K562 (cell line): ENCODE data around the gene SYMPK. TPM values are rescaled to one million over a fixed set of nuclear protein-coding genes. Genes with fewer than 3 reads are reported as not detected.

Experiments
- CREB1 ChIP-seq, 2 experiments: sonication (generic) in 1 of 2; formaldehyde crosslinking in 1 of 2; IDR thresholded peaks; 2 replicates each; pipeline versions ENCODE4 v1.6.1 to v1.8.0; 2012 to 2022; ENCODE audit warnings: inconsistent platforms in 1 of 2, mild to moderate bottlenecking in 1 of 2, missing genetic modification reagents in 1 of 2, moderate library complexity in 1 of 2
- DNMT1 ChIP-seq: fragments of 450-650 bp; IDR thresholded peaks from 2 replicates; pipeline ENCODE4 v1.6.1; 2016; ENCODE audit warnings: antibody characterized with exemption, mild to moderate bottlenecking
- E2F5 ChIP-seq: sonication (generic); formaldehyde crosslinking; IDR thresholded peaks from 2 replicates; pipeline ENCODE4 v1.8.0; 2022; ENCODE audit warnings: mild to moderate bottlenecking, missing genetic modification reagents
- GTF3C2 ChIP-seq: IDR thresholded peaks from 3 replicates; pipeline ENCODE4 v1.6.1; 2011; ENCODE audit warnings: borderline replicate concordance, mild to moderate bottlenecking, moderate library complexity; ENCODE audit not compliant: insufficient read length; ENCODE audit errors: extremely low read depth
- NCOR1 ChIP-seq: fragments of 450-650 bp; IDR thresholded peaks from 2 replicates; pipeline ENCODE4 v1.6.1; 2016; ENCODE audit warnings: mild to moderate bottlenecking, moderate library complexity
- NRF1 ChIP-seq, 2 experiments: fragments of 450-650 bp; IDR thresholded peaks in 1 of 2; conservative IDR thresholded peaks in 1 of 2; 2 replicates each; pipeline ENCODE4 v1.6.1; 2014; ENCODE audit warnings: mild to moderate bottlenecking in 2 of 2
- POLR2A ChIP-seq: fragments of 450-650 bp; conservative IDR thresholded peaks from 2 replicates; pipeline ENCODE4 v1.6.1; 2016
- POLR2AphosphoS2 ChIP-seq: IDR thresholded peaks from 2 replicates; pipeline ENCODE4 v1.6.1; 2012; ENCODE audit warnings: low read length, improper control_type of control experiment
- POU5F1 ChIP-seq: fragments of 150-350 bp; IDR thresholded peaks from 2 replicates; pipeline ENCODE4 v1.6.1; 2014; ENCODE audit warnings: borderline replicate concordance, low read length, low read depth, mild to moderate bottlenecking; ENCODE audit not compliant: partially characterized antibody
- RHOXF2B ChIP-seq: fragments of 250-450 bp; sonication (Bioruptor Pico); conservative IDR thresholded peaks from 2 replicates; pipeline ENCODE4 v1.5.1; 2021
- SMARCE1 ChIP-seq: fragments of 450-650 bp; IDR thresholded peaks from 2 replicates; pipeline ENCODE4 v1.7.1; 2016; ENCODE audit warnings: mild to moderate bottlenecking
- THAP12 ChIP-seq: fragments of 250-450 bp; sonication (Bioruptor Pico); IDR thresholded peaks from 2 replicates; pipeline ENCODE4 v1.9.0; 2021; ENCODE audit warnings: mild to moderate bottlenecking, inconsistent platforms
- UBTF ChIP-seq, 2 experiments: IDR thresholded peaks; 2 replicates each; pipeline ENCODE4 v1.6.1; 2012; ENCODE audit warnings: improper control_type of control experiment in 2 of 2, low read depth in 2 of 2, low read length in 2 of 2, borderline replicate concordance in 1 of 2
- ZBTB34 ChIP-seq: fragments of 250-450 bp; sonication (Bioruptor Pico); IDR thresholded peaks from 2 replicates; pipeline ENCODE4 v1.8.0; 2021; ENCODE audit warnings: mild to moderate bottlenecking, moderate library complexity
- ZKSCAN8 ChIP-seq: fragments of 200-800 bp; sonication (Bioruptor generic); IDR thresholded peaks from 2 replicates; pipeline ENCODE4 v1.6.1; 2016; ENCODE audit warnings: missing genetic modification characterization, missing compliant biosample characterization
- ZNF274 ChIP-seq: IDR thresholded peaks from 2 replicates; pipeline ENCODE4 v1.6.1; 2011; ENCODE audit warnings: low read depth, mild to moderate bottlenecking, low read length, moderate library complexity, borderline replicate concordance
- polyA plus RNA-seq, 8 experiments: library from polyadenylated mRNA; depleted of rRNA in 4 of 8; stranded (reverse) in 5 of 8; unstranded in 3 of 8; fragments of >200 nt; fragmentation: Nextera tagmentation in 2 of 8; fragmentation: Illumina TruSeq in 1 of 8; extraction: Ambion mirVana in 2 of 8; extraction: Trizol in 1 of 8; gene quantifications; 2 replicates each; pipeline versions ENCODE4 v1.2.1 to v1.2.3, GENCODE V29; 2011 to 2014; ENCODE audit warnings: inconsistent platforms in 1 of 8, missing spikeins in 1 of 8
- total RNA-seq, 7 experiments: library from RNA; depleted of rRNA in 6 of 7; stranded (reverse); fragments of >200 nt in 6 of 7; fragmentation: Illumina TruSeq in 2 of 7; extraction: Trizol in 2 of 7; gene quantifications; 2 replicates each; pipeline versions ENCODE4 v1.2.1 to v1.2.3, GENCODE V29; 2011 to 2021; ENCODE audit warnings: low replicate concordance in 1 of 7

SYMPK gene
- total and polyA plus RNA-seq, 9 of the 15 experiments (the other 6 are each of a cell fraction or from before 2014, with no cell fraction given) = 0.73 to 95.5 (median 58.4) TPM

GRCh38 chr19:45770192-45771101 is 92.5 kb downstream of the SYMPK start (continued):
- TF ChIP-seq GTF3C2 (no peak), NRF1 (conservative IDR thresholded peaks at IDR 0.05 in 1 of 2, IDR thresholded peaks at IDR 0.05 in 1 of 2) (peak; percentile 87 to 89), ZBTB34 (no peak; the same call in 1 of the 2 replicates), POU5F1 (no peak), SMARCE1 (no peak), THAP12 (CRISPR knock-in tag) (0 out of 2 replicates have a peak, but pooled peaks have one; percentile 50), POLR2A (peak; percentile 73), E2F5 (no peak), ZNF274 (no peak), RHOXF2B (no peak), NCOR1 (peak; percentile 29; the same call in 1 of the 2 replicates), ZKSCAN8 (CRISPR knock-in tag) (no peak), POLR2AphosphoS2 (peak; percentile 95), UBTF (IDR thresholded peaks at IDR 0.05; ENCODE audit: borderline replicate concordance in 1 of 2, low read depth in 2 of 2, low read length in 2 of 2) (no peak), DNMT1 (no peak), CREB1 (IDR thresholded peaks at IDR 0.05) (peak; percentile 7; the same call in 1 of the 2 replicates), CREB1 (CRISPR knock-in tag; IDR thresholded peaks at IDR 0.05) (peak; percentile 81)
